ENCODE data around the gene INF2.
"Not testable (repeated sequence)": the region's sequence is repeated elsewhere in the genome, so short reads cannot be mapped to it uniquely, and the experiment has no call there.

INF2 gene

GRCh38 chr14:104652386-104652785, 37.0 kb upstream of the INF2 start:
- Histone ChIP-seq H4K20me1 (ENCODE audit: insufficient read depth) (no peaks in the 10 kb centered on the region), H2AFZ (ENCODE audit: low read depth) (no peak overlapping the region), H3K27ac (no peak overlapping the region), H3K4me1 (ENCODE audit: low read depth, poor library complexity, severe bottlenecking) (no peaks in the 10 kb centered on the region), H3K4me2 (no peak overlapping the region), H3K4me3 (IDR thresholded peaks at IDR 0.05; ENCODE audit: insufficient read depth, low read depth, low read length) (no peak overlapping the region), H3K79me2 (ENCODE audit: insufficient read depth, low read depth) (no peaks in the 10 kb centered on the region), H3K27me3 (ENCODE audit: insufficient read depth, low read depth) (peaks cover 28% of the 10 kb centered on the region; the same call in 1 of the 2 replicates), H3K9ac (no peak overlapping the region), H3K36me3 (ENCODE audit: insufficient read depth) (no peaks in the 10 kb centered on the region)
- TF ChIP-seq CTCF (conservative IDR thresholded peaks at IDR 0.05; ENCODE audit: low read depth, low read length) = no peak

- H3K9ac ChIP-seq; H4K20me1 ChIP-seq (ENCODE audit: insufficient read depth); H3K4me1 ChIP-seq (ENCODE audit: low read depth, poor library complexity, severe bottlenecking); H3K79me2 ChIP-seq (ENCODE audit: insufficient read depth, low read depth); H3K27ac ChIP-seq; H2AFZ ChIP-seq (ENCODE audit: low read depth); H3K4me2 ChIP-seq; H3K36me3 ChIP-seq (ENCODE audit: insufficient read depth); H3K4me3 ChIP-seq (IDR thresholded peaks at IDR 0.05; ENCODE audit: insufficient read depth, low read depth, low read length): not testable (repeated sequence)
- H3K27me3 ChIP-seq (ENCODE audit: insufficient read depth, low read depth) = peaks cover 26% of the 10 kb centered on the region; the same call in 1 of the 2 replicates
Observed at GRCh38 chr14:104653130-104653920, 36.1 kb upstream of the INF2 start.

GRCh38 chr14:104654119-104654518, 35.3 kb upstream of the INF2 start:
- H3K4me1 ChIP-seq (ENCODE audit: low read depth, poor library complexity, severe bottlenecking) = no peaks in the 10 kb centered on the region
- no peak overlapping the region for H3K4me3 ChIP-seq (IDR thresholded peaks at IDR 0.05; ENCODE audit: insufficient read depth, low read depth, low read length)

GRCh38 chr14:104655128-104655848, 34.1 kb upstream of the INF2 start:
- Histone ChIP-seq H3K27me3 (ENCODE audit: insufficient read depth, low read depth) (peaks cover 15% of the 10 kb centered on the region; the same call in 1 of the 2 replicates), H3K79me2 (ENCODE audit: insufficient read depth, low read depth) (no peaks in the 10 kb centered on the region), H3K4me1 (ENCODE audit: low read depth, poor library complexity, severe bottlenecking) (no peaks in the 10 kb centered on the region), H2AFZ (ENCODE audit: low read depth) (no peak overlapping the region), H3K27ac (no peak overlapping the region), H3K9ac (no peak overlapping the region), H3K36me3 (ENCODE audit: insufficient read depth) (no peaks in the 10 kb centered on the region), H3K4me3 (IDR thresholded peaks at IDR 0.05; ENCODE audit: insufficient read depth, low read depth, low read length) (no peak overlapping the region), H3K4me2 (no peak overlapping the region), H4K20me1 (ENCODE audit: insufficient read depth) (no peaks in the 10 kb centered on the region)
- no peak for TF ChIP-seq CTCF (conservative IDR thresholded peaks at IDR 0.05; ENCODE audit: low read depth, low read length)

More at GRCh38 chr14:104654119-104654518, 35.3 kb upstream of the INF2 start:
- Histone ChIP-seq H3K36me3 (ENCODE audit: insufficient read depth) (no peaks in the 10 kb centered on the region), H2AFZ (ENCODE audit: low read depth) (no peak overlapping the region), H3K4me2 (no peak overlapping the region), H4K20me1 (ENCODE audit: insufficient read depth) (no peaks in the 10 kb centered on the region), H3K9ac (no peak overlapping the region), H3K79me2 (ENCODE audit: insufficient read depth, low read depth) (no peaks in the 10 kb centered on the region), H3K27ac (no peak overlapping the region), H3K27me3 (ENCODE audit: insufficient read depth, low read depth) (peaks cover 19% of the 10 kb centered on the region; the same call in 1 of the 2 replicates)
- no peak for TF ChIP-seq CTCF (conservative IDR thresholded peaks at IDR 0.05; ENCODE audit: low read depth, low read length)
